Adrenal gland (tissue), 12 donors: ENCODE data around the gene BBS9. TPM values are rescaled to one million over a fixed set of nuclear protein-coding genes. Genes with fewer than 3 reads are reported as not detected.

Experiments
- DNase-seq, 7 donors: peaks; one replicate each; pipeline ENCODE4 v3.0.0-alpha.2; 2019 to 2020
- H3K27ac ChIP-seq, 5 donors: fragments of 200-600 bp; sonication (generic) in 4 of 5; 1 replicate in 3 of 5; 2 replicates in 2 of 5; pipeline versions ENCODE4 v1.5.1 to v1.8.0; 2016 to 2020; ENCODE audit warnings: mild to moderate bottlenecking in 1 of 5
- H3K27me3 ChIP-seq: fragments of 200-600 bp; 2 replicates; pipeline ENCODE4 v1.8.0; 2021
- H3K36me3 ChIP-seq, 2 donors: fragments of 200-600 bp; replicated peaks in 1 of 2; 1 replicate in 1 of 2; 2 replicates in 1 of 2; pipeline versions ENCODE4 v1.5.1 to v1.8.0; 2018 to 2022
- H3K4me1 ChIP-seq, 2 donors: fragments of 200-600 bp; replicated peaks in 1 of 2; 1 replicate in 1 of 2; 2 replicates in 1 of 2; pipeline versions ENCODE4 v1.5.1 to v1.8.0; 2018 to 2021
- H3K4me3 ChIP-seq, 4 donors: fragments of 200-600 bp; sonication (generic) in 3 of 4; one replicate each; pipeline ENCODE4 v1.5.1; 2016 to 2018
- H3K9me3 ChIP-seq, 3 donors: fragments of 200-600 bp; sonication (generic) in 1 of 3; replicated peaks in 1 of 3; 1 replicate in 2 of 3; 2 replicates in 1 of 3; pipeline versions ENCODE4 v1.5.1 to v1.8.0; 2016 to 2021
- POLR2A ChIP-seq, 2 donors: fragments of 450-650 bp; IDR thresholded peaks; one replicate each; pipeline ENCODE4 v1.6.1; 2017; ENCODE audit warnings: antibody characterized with exemption in 2 of 2, mild to moderate bottlenecking in 2 of 2, moderate library complexity in 1 of 2
- WGBS, 4 donors: extraction: QIAGEN DNeasy Blood & Tissue Kit in 2 of 4; methylation state at CpG; one replicate each; pipeline versions ENCODE4 v1.1.5 to v1.1.7; 2013 to 2017; 5-methylcytosine and 5-hydroxymethylcytosine counted together
- intact Hi-C, 2 donors: fragments of 100-400 bp; cut with DNase I; formaldehyde crosslinking; loops; one replicate each; pipeline versions ENCODE4 v1.14.1 to v1.15.0; 2022 to 2023
- polyA plus RNA-seq, 3 donors: library from polyadenylated mRNA; stranded (reverse); fragments of 200-250 nt in 2 of 3; fragments of 350-450 nt in 1 of 3; fragmentation: Illumina TruSeq in 1 of 3; extraction: RNeasy Lipid Tissue Mini Kit (QIAGEN cat#74804) in 1 of 3; gene quantifications; one replicate each; pipeline ENCODE4 v1.2.3, GENCODE V29; 2013 to 2014
- total RNA-seq, 9 donors: library from RNA; depleted of rRNA in 4 of 9; stranded (reverse); fragments of >200 nt in 4 of 9; fragments of 120-200 nt in 1 of 9; fragmentation: NEBNext Ultra II Directional in 1 of 9; extraction: Animal tissue kit (Norgen Biotek cat#: 25700) in 1 of 9; gene quantifications; one replicate each; pipeline versions ENCODE4 v1.1.0 to v1.2.4, GENCODE V29; 2013 to 2023
- TF ChIP-seq, protein P1 (sequence below), 6 experiments: fragments of 450-650 bp in 4 of 6; fragments of 200-600 bp in 2 of 6; sonication (generic) in 1 of 6; IDR thresholded peaks; 1 replicate in 5 of 6; 2 replicates in 1 of 6; pipeline versions ENCODE4 v1.5.1 to v1.8.0; 2016 to 2021; ENCODE audit warnings: antibody characterized with exemption in 6 of 6, mild to moderate bottlenecking in 2 of 6, moderate library complexity in 1 of 6
- donor health status: healthy with polysubstance abuse.
- donor health status: Bipolar disorder and iron deficiency.
- donor health status: DM: yes; HTN: yes; CAD: no.
- donor health status: DM: no; HTN: no; CAD: no.
- donor health status: DM: no; HTN: no; CAD: no.
- donor health status: DM: yes; HTN: yes; CAD: no.

BBS9 gene
- total and polyA plus RNA-seq, 12 donors = 5.6 to 39.4 (median 21.7) TPM

DNA sequence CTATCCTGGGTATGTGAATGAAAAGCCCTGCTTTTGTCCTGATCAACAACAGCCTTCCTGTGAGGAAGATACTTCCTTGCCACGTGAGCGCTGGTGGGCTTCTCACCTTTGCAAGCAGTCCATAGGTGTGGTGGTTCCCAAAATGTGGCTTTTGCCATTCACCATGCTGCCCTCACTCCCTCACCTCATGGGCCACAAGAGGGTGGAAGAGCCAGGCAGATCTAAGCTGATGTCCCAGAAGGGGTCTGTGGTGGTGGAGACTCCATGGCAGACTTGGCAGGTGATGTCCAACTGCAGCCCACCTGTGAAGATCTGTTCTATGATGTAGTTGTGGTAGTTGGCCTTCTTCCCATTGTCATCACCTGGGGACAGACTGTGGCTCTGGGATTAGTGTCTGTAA lies 147.4 kb downstream of the BBS9 start:
- 93 to 100% (median 99%) methylated on average over 2 of the region's 2 CpGs for WGBS, 4 donors

DNA sequence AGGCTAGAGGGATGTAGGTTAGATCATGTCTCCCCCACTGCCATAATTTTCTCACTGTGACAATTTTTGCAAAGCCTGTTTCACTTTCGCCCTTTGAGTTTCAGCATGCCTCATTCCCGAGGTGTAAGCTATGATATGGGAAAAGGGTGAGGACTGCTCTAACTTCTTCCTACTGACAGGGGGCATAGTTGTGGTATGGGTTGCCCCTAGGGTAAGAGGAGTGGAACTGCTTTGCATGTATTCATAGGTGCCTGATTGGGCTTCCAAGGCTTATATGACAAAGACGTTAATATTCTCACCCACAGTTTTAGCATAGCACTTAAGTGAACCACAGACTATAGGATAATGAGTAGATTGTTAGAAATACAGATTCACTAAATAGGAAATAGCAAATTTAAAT lies 148.7 kb downstream of the BBS9 start:
- Histone ChIP-seq H3K27ac (no peak overlapping the region), H3K36me3 (no peaks in the 10 kb centered on the region), H3K27me3 (no peaks in the 10 kb centered on the region), H3K9me3 (peaks cover 0 to 9% (median 0%) of the 10 kb centered on the region in 3 donors), H3K4me1 (no peaks in the 10 kb centered on the region), H3K4me3 (no peak overlapping the region)
- 94 to 100% (median 96%) methylated on average over 3 of the region's 3 CpGs for WGBS, 4 donors
- intact Hi-C loops = no loop called here
- no peak for DNase-seq
- TF ChIP-seq, protein P1, sequence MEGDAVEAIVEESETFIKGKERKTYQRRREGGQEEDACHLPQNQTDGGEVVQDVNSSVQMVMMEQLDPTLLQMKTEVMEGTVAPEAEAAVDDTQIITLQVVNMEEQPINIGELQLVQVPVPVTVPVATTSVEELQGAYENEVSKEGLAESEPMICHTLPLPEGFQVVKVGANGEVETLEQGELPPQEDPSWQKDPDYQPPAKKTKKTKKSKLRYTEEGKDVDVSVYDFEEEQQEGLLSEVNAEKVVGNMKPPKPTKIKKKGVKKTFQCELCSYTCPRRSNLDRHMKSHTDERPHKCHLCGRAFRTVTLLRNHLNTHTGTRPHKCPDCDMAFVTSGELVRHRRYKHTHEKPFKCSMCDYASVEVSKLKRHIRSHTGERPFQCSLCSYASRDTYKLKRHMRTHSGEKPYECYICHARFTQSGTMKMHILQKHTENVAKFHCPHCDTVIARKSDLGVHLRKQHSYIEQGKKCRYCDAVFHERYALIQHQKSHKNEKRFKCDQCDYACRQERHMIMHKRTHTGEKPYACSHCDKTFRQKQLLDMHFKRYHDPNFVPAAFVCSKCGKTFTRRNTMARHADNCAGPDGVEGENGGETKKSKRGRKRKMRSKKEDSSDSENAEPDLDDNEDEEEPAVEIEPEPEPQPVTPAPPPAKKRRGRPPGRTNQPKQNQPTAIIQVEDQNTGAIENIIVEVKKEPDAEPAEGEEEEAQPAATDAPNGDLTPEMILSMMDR (IDR thresholded peaks at IDR 0.05) = no peak
- no peak for TF ChIP-seq POLR2A (IDR thresholded peaks at IDR 0.05)

More for the DNA sequence above, 147.4 kb downstream of the BBS9 start:
- no peaks in the 10 kb centered on the region for H3K27me3 ChIP-seq
- no peak overlapping the region for H3K4me3 ChIP-seq
- H3K27ac ChIP-seq = no peak overlapping the region
- intact Hi-C loops = no loop called here
- TF ChIP-seq, protein P1 (IDR thresholded peaks at IDR 0.05) = no peak
- TF ChIP-seq POLR2A (IDR thresholded peaks at IDR 0.05) = no peak
- H3K9me3 ChIP-seq = peaks cover 0 to 9% (median 0%) of the 10 kb centered on the region in 3 donors
- H3K4me1 ChIP-seq = no peaks in the 10 kb centered on the region
- DNase-seq = no peak
- H3K36me3 ChIP-seq = no peaks in the 10 kb centered on the region

DNA sequence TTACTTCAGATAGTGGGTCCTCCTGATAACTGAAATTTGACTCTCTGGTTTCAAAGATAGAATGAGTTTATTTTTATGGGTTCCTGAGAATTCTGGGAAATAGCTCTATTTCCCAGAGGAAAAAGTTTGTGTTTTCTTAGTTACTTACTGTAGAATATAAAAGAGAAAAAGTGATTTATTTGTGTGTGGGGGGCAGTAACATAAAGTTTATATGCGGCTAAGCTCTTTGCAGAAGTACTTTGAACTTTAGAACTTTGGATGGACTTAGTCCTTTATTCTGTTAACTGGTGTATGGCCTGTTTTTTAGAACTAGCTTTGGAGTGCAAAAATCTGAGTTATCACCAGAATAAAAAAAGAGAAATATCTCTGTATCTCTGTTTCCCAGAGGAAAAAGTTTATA lies 157.1 kb downstream of the BBS9 start:
- no peaks in the 10 kb centered on the region for H3K36me3 ChIP-seq
- no peak for DNase-seq
- H3K4me3 ChIP-seq = no peak overlapping the region
- no peaks in the 10 kb centered on the region for H3K9me3 ChIP-seq
- intact Hi-C loops = no loop called here
- no peaks in the 10 kb centered on the region for H3K4me1 ChIP-seq
- no peak overlapping the region for H3K27ac ChIP-seq
- TF ChIP-seq, protein P1 (IDR thresholded peaks at IDR 0.05) = no peak
- TF ChIP-seq POLR2A (IDR thresholded peaks at IDR 0.05) = no peak
- H3K27me3 ChIP-seq = no peaks in the 10 kb centered on the region
- 73 to 93% (median 82%) methylated on average over 1 of the region's 1 CpG for WGBS, 4 donors

DNA sequence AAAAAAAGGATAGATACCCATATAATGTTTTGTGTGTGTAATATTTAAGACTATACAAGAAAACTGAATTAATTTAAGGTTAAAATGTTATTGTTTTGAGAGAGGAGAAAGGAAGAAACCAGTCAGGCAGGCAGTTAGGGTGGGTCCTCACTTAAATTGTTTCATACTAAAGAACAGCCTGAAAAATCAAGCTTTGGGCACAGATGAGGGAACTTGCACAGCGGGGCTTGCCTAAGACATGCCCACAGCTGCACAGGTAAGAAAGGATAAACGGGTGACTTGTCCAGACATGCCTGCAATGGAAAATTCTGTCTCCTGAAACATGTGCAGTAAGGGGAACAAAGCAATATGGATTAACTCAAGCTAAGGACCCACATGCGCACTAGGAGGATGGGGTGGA lies 158.4 kb downstream of the BBS9 start:
- 94 to 100% (median 95%) methylated on average over 3 of the region's 3 CpGs for WGBS, 4 donors
- Histone ChIP-seq H3K36me3 (no peaks in the 10 kb centered on the region), H3K27me3 (no peaks in the 10 kb centered on the region), H3K9me3 (no peaks in the 10 kb centered on the region), H3K4me3 (no peak overlapping the region), H3K4me1 (no peaks in the 10 kb centered on the region), H3K27ac (no peak overlapping the region)
- intact Hi-C loops = no loop called here
- DNase-seq = no peak
- no peak for TF ChIP-seq POLR2A (IDR thresholded peaks at IDR 0.05)
- TF ChIP-seq, protein P1 (IDR thresholded peaks at IDR 0.05) = no peak
